Fibroblast of skin of abdomen (primary cell): ENCODE results near the gene HPS4.
A peak's percentile ranks its signal among the peaks of the same experiment; 100 is the strongest.
"Not testable (repeated sequence)": the region's sequence is repeated elsewhere in the genome, so short reads cannot be mapped to it uniquely, and the experiment has no call there.

Experiments used
- DNase-seq: peaks from one replicate; pipeline ENCODE4 v3.0.0-alpha.2; 2013

The HPS4 gene

DNA sequence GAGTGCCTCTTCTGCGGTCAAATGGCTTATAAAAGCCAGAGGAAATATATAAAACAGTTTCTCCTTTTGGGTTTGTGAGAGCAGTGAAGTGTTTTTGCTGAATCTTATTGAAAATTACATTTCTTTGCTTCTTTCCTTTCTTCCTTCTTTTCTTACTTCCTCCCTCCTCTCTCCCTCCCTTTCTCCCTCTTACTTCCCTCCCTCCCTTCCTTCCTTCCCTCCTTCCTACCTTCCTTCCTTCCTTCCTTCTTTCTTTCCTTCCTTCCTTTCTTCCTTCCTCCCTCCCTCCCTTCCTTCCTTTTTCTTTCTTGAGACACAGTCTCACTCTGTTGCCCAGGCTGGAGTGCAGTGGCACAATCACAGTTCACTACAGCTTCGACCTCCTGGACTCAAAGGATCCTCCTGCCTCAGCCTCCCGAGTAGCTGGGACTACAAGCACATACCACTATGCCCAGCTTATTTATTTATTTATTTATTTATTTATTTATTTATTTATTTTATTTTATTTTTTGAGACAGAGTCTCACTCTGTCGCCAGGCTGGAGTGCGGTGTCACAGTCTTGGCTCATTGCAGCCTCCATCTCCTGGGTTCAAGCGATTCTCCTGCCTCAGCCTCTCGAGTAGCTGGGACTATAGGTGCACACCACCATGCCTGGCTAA, 74.9 kb downstream of the HPS4 start:
- DNase-seq = not testable (repeated sequence)

DNA sequence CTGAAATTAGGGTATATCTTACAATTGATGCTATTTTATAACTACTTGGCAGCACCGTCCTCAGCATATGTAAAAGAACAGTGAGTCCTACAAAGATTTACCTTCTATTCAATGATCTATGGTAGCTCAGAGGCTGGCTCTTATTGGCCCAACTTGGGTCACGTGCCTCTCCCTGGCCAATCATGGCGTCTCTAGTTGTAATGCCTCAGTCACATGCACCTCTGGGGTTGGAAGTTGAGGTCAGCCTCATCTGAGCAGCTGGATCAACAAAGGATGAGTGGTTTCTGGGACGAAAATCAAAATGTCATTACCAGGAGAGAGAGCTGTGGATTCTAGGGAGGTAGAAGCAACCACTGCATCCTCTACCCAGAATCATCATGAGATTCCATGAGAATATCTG, 77.5 kb downstream of the HPS4 start:
- peak; percentile 21 for DNase-seq

DNA sequence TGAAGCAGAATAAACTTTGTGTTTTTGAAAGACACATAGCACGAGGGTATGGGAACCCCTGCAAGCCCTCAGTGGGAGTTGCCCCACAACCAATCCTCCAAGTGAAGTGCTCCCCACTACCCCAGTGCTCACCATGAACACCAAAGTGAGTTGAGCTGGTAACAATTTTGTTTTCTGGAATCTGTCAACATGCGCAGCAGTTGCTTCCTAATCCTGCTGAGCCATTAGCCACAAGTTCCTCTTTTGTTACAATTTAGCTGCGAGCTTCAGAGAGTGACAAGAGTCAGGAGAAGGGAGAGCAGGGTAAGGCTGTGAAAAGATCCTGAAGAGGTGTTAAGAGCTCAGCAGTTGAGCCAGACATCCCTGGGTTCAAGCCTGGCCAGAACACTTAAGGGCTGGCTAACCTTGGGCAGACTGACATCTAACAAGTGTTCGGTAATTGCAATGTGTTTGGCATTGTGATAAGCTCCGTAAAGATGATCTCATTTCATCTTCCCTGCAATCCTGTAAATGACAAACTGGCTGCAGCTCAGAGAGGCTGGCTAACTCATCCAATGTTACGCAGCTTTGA, 78.6 kb downstream of the HPS4 start:
- no peak for DNase-seq

DNA sequence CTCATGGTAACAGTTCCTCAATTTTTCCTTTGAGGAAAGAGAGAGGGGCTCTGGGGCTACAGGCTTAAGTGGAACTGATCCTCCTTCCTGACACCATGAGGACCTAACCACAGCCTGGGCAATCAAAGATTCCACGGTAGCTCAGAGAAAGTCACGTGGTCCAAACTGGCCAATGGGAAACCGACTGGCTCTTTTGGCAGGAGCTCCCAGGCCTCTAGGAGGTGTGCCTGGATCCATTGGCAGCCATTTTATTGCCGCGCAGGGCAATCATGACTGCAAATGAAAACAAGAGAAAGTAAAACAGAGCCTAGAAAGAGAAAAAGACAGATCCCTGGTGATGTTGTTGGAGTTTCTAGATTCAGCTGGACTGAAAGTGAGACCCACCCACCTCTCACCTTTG, 81.9 kb downstream of the HPS4 start:
- no peak for DNase-seq
